ENCODE results near the gene OTOP1. TPM values are rescaled to one million over a fixed set of nuclear protein-coding genes. Genes with fewer than 3 reads are reported as not detected.
"Not testable (repeated sequence)": the region's sequence is repeated elsewhere in the genome, so short reads cannot be mapped to it uniquely, and the experiment has no call there.

OTOP1 gene
- total RNA-seq, 4 donors from 2014 or later = not detected

GRCh38 chr4:4260185-4260751 lies 33.5 kb upstream of the OTOP1 start:
- 43 to 58% methylated on average over 2 to 5 of the region's 6 CpGs for WGBS, 2 donors (ENCODE audit: low coverage in 1 of 2)
- in situ Hi-C loops (cut with MboI; ENCODE audit: low pct_ligation_motif_present in 1 of 4, low pct_unique_long_range_greater_than_20kb in 1 of 4, low sequenced_read_pairs in 3 of 4) = no loop called here
- no peaks in the 10 kb centered on the region for H3K9me3 ChIP-seq
- no peak for DNase-seq
- H3K4me1 ChIP-seq = peaks cover 0 to 10% (median 0%) of the 10 kb centered on the region in 4 donors
- no peaks in the 10 kb centered on the region for H3K36me3 ChIP-seq
- no peak overlapping the region for H3K4me3 ChIP-seq
- intact Hi-C loops (cut with DNase I; ENCODE audit: low total_unique reads) = no loop called here
- TF ChIP-seq POLR2AphosphoS5 (IDR thresholded peaks at IDR 0.05) = no peak
- peak in 2 of 5 experiments; percentile 8 to 11 for TF ChIP-seq CTCF (IDR thresholded peaks at IDR 0.05)
- no peak overlapping the region for H3K27ac ChIP-seq
- no peaks in the 10 kb centered on the region for H3K27me3 ChIP-seq

GRCh38 chr4:4259484-4260100 lies 32.9 kb upstream of the OTOP1 start:
- H3K9me3 ChIP-seq = no peaks in the 10 kb centered on the region
- no peaks in the 10 kb centered on the region for H3K36me3 ChIP-seq
- DNase-seq = no peak
- H3K4me3 ChIP-seq = no peak overlapping the region
- intact Hi-C loops (cut with DNase I; ENCODE audit: low total_unique reads) (no loop called here), in situ Hi-C loops (cut with MboI; ENCODE audit: low pct_ligation_motif_present in 1 of 4, low pct_unique_long_range_greater_than_20kb in 1 of 4, low sequenced_read_pairs in 3 of 4) (loop anchor here in 3 of 4 donors (10.0 kb wide), 2 partner anchors 75 to 85 kb away; no protein-coding TSS in a partner anchor)
- H3K27me3 ChIP-seq = no peaks in the 10 kb centered on the region
- H3K4me1 ChIP-seq = peaks cover 0 to 10% (median 0%) of the 10 kb centered on the region in 4 donors
- TF ChIP-seq POLR2AphosphoS5 (IDR thresholded peaks at IDR 0.05) (no peak), POLR2A (IDR thresholded peaks at IDR 0.05) (no peak), EP300 (IDR thresholded peaks at IDR 0.05; ENCODE audit: low read depth) (no peak), CTCF (IDR thresholded peaks at IDR 0.05) (no peak)
- WGBS, 2 donors (ENCODE audit: low coverage in 1 of 2) = 33 to 34% methylated on average over 8 to 9 of the region's 9 CpGs
- H3K27ac ChIP-seq = no peak overlapping the region

GRCh38 chr4:4257705-4258104 lies 31.0 kb upstream of the OTOP1 start:
- in situ Hi-C loops (cut with MboI; ENCODE audit: low pct_ligation_motif_present in 1 of 4, low pct_unique_long_range_greater_than_20kb in 1 of 4, low sequenced_read_pairs in 3 of 4) = loop anchor here in 3 of 4 donors (10.0 kb wide), 2 partner anchors 77 to 87 kb away; no protein-coding TSS in a partner anchor
- H3K27me3 ChIP-seq; H3K27ac ChIP-seq; H3K36me3 ChIP-seq; intact Hi-C loops (cut with DNase I; ENCODE audit: low total_unique reads); DNase-seq; H3K4me1 ChIP-seq; H3K9me3 ChIP-seq; H3K4me3 ChIP-seq: not testable (repeated sequence)
- WGBS, 2 donors (ENCODE audit: low coverage in 1 of 2) = 80 to 94% methylated on average over 3 of the region's 3 CpGs

GRCh38 chr4:4256799-4257198 lies 30.1 kb upstream of the OTOP1 start:
- in situ Hi-C loops (cut with MboI; ENCODE audit: low pct_ligation_motif_present in 1 of 4, low pct_unique_long_range_greater_than_20kb in 1 of 4, low sequenced_read_pairs in 3 of 4) = loop anchor here in 3 of 4 donors (10.0 kb wide), 2 partner anchors 78 to 88 kb away; no protein-coding TSS in a partner anchor
- peaks cover 0 to 10% (median 0%) of the 10 kb centered on the region in 4 donors for H3K4me1 ChIP-seq
- no peak overlapping the region for H3K27ac ChIP-seq
- 79 to 80% methylated on average over 6 to 10 of the region's 10 CpGs for WGBS, 2 donors (ENCODE audit: low coverage in 1 of 2)
- no peaks in the 10 kb centered on the region for H3K9me3 ChIP-seq
- TF ChIP-seq EP300 (IDR thresholded peaks at IDR 0.05; ENCODE audit: low read depth) (no peak), POLR2A (IDR thresholded peaks at IDR 0.05) (no peak)
- DNase-seq = no peak
- no peaks in the 10 kb centered on the region for H3K27me3 ChIP-seq
- intact Hi-C loops (cut with DNase I; ENCODE audit: low total_unique reads) = no loop called here
- no peak overlapping the region for H3K4me3 ChIP-seq
- H3K36me3 ChIP-seq = no peaks in the 10 kb centered on the region

GRCh38 chr4:4254666-4255065 lies 27.9 kb upstream of the OTOP1 start:
- no peak for DNase-seq
- TF ChIP-seq CTCF (IDR thresholded peaks at IDR 0.05) (no peak), POLR2AphosphoS5 (IDR thresholded peaks at IDR 0.05) (no peak), POLR2A (IDR thresholded peaks at IDR 0.05) (no peak), EP300 (IDR thresholded peaks at IDR 0.05; ENCODE audit: low read depth) (no peak)
- peaks cover 0 to 7% (median 0%) of the 10 kb centered on the region in 4 donors for H3K4me1 ChIP-seq
- in situ Hi-C loops (cut with MboI; ENCODE audit: low pct_ligation_motif_present in 1 of 4, low pct_unique_long_range_greater_than_20kb in 1 of 4, low sequenced_read_pairs in 3 of 4) (loop anchor here in 3 of 4 donors (10.0 kb wide), 2 partner anchors 80 to 90 kb away; no protein-coding TSS in a partner anchor), intact Hi-C loops (cut with DNase I; ENCODE audit: low total_unique reads) (no loop called here)
- H3K27ac ChIP-seq = no peak overlapping the region
- 66 to 70% methylated on average over 2 to 6 of the region's 6 CpGs for WGBS, 2 donors (ENCODE audit: low coverage in 1 of 2)
- no peaks in the 10 kb centered on the region for H3K36me3 ChIP-seq
- no peaks in the 10 kb centered on the region for H3K27me3 ChIP-seq
- H3K9me3 ChIP-seq = no peaks in the 10 kb centered on the region
- H3K4me3 ChIP-seq = no peak overlapping the region

Measured in transverse colon (tissue), 4 donors.